ENCODE measurements around the gene IQCE. TPM values are rescaled to one million over a fixed set of nuclear protein-coding genes. Genes with fewer than 3 reads are reported as not detected.

IQCE gene
- total RNA-seq, 2 donors from 2014 or later = 6.6 to 9.1 TPM

DNA sequence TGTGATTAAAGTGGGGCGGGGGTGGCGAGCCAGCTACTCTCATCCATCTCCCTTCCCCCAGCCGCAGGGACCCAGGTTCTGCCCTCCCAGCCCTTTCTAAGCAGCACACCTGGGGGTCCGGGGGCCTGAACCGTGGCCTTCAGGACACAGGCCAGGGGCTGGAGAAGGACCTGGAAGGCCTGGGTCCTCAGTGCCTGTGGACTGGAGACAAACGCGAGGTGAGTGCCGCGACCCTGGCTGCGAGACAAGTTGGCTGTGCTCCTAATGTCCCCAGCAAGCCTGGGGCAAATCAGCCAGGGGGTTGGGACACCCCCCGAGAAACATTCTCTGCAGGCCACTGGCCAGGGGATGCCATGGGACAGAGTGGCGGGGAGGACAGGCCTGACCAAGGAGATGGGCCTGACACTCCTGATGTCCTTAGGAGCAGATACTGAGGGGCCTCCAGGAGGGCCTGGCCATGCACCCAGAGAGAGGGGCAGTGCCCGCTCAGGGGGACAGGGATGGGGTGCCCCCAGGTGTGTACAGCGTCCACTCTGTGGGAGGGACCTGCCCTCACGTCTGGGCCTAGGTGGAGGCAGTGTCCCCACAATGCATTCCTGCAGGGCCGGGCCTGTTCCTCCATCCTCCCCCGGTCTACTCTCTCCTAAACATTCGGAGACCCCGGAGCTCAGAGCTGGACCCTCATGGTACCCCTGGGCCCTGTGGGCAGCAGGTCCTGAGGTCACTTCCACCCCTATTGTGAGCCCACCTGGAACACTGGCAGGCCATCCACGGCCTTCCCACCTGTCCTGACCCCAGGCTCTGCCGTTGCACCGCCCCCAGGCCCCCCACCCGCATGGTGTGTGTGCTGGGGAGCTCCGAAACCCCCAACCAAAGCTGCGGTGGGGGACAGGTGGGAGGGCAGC lies 16.5 kb upstream of the IQCE start:
- TF ChIP-seq CTCF (IDR thresholded peaks at IDR 0.05) = no peak
- no peak for DNase-seq (ENCODE audit: low spot score)
- no peak overlapping the region for H3K27ac ChIP-seq
- H3K36me3 ChIP-seq = peaks cover 88% of the 10 kb centered on the region
- H3K4me3 ChIP-seq = no peak overlapping the region
- no peaks in the 10 kb centered on the region for H3K27me3 ChIP-seq
- no peaks in the 10 kb centered on the region for H3K4me1 ChIP-seq
- H3K9me3 ChIP-seq = no peaks in the 10 kb centered on the region

DNA sequence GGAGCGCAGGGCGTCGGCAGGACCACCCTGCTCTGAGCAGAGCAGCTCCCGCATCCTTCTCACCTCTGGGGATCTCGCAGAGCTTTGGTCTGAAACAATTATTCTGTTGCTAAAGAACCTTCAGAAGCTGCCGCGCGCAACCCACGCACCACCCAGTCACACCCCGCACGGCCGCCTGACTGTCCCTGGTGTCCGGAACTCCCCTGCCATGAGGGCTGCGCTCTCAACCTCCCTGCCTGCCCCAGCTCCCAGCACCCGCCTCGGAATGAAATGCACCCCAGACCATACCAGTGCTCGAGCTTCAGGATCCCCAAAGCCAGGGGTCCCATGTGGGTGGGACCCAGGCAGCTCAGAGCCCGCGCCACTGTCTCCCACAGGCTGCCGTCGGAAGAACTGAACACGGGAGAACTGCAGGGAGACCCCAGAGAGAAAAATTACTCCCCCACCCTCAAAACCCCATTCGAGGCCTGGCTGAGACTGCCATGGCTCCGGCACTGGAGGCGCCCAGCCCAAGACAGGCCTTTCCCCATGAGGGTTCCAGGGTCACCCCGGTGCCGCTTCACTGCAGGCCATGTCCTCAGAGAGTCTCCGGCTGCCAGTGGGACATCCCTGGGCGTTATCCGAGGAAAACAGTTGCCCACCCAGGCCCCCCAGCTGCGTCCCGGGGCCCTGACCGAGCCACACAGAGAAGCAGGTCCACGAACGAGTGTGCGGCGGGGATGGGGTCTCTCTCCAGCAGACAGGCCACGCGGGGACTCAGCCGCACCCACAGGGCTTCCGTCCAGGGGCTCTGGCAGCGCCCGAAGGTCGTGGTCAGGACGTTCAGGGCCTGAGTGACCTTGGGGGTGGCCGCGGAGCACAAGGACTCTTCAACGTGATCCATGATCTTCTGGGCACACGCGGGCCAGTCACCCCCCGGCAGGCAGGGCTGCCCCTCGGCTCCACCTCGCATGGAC lies 15.6 kb upstream of the IQCE start:
- no peak overlapping the region for H3K27ac ChIP-seq
- H3K4me1 ChIP-seq = no peaks in the 10 kb centered on the region
- peaks cover 93% of the 10 kb centered on the region for H3K36me3 ChIP-seq
- TF ChIP-seq CTCF (IDR thresholded peaks at IDR 0.05) = no peak
- no peaks in the 10 kb centered on the region for H3K27me3 ChIP-seq
- no peaks in the 10 kb centered on the region for H3K9me3 ChIP-seq
- H3K4me3 ChIP-seq = no peak overlapping the region
- no peak for DNase-seq (ENCODE audit: low spot score)

DNA sequence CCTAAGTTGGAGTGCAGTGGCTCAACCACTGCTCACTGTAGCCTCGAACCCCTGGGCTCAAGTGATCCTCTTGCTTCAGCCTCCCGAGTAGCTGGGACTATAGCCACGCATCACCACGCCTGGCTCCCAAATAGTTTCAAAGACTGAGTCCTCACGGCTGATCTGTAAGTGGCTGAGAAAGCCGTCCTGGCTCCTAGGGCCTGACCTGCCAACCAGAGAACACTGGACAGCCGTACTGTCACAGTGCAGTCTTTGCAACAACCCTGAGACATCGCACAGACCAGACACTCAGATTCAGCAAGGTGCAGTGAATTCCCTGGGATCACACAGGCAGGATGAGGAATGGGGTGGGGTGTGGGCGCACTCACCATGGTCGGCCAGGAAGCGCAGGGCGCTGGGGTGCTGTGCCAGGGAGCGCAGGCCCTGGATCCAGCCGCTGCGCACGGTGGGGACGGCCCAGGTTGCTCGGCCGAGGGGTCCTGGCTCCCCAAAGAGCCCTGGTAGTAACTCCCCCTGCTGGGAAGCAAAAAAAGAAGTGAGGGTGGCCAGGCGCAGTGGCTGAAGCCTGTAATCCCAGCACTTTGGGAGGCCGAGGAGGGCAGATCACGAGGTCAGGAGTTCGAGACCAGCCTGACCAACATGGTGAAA lies 14.1 kb upstream of the IQCE start:
- no peak for TF ChIP-seq CTCF (IDR thresholded peaks at IDR 0.05)
- no peaks in the 10 kb centered on the region for H3K9me3 ChIP-seq
- H3K4me1 ChIP-seq = no peaks in the 10 kb centered on the region
- DNase-seq (ENCODE audit: low spot score) = no peak
- H3K36me3 ChIP-seq = peaks cover 84% of the 10 kb centered on the region
- H3K27ac ChIP-seq = no peak overlapping the region
- H3K27me3 ChIP-seq = no peaks in the 10 kb centered on the region
- H3K4me3 ChIP-seq = no peak overlapping the region

DNA sequence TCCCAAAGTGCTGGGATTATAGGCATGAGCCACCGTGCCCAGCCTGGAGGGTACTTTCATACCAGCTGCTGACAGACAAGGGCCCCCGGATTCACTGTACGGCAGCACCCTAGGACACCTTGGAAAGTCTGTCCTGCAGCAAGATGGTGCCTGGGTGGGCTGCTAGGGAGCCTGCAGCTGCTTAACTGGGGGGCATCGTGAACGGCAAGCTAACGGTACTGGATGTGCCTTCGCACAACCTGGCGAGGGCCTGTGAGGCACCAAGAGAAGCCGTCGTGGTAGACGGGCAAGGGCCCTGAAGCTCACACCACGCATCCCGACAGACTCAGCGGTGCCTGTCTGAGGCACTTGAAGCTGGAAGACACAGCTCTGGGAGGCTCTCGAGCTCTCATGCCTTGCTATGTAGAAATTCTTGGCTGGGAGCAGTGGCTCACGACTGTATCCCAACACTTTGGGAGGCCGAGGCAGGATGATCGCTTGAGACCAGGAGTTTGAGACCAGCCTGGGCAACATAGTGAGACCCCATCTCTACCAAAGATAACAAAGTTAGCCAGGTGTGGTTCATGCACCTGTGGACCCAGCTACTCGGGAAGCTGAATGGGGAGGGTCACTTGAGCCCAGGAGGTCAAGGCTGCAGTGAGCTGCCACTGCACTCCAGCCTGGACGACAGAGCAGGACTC lies 12.9 kb upstream of the IQCE start:
- no peak for DNase-seq (ENCODE audit: low spot score)
- Histone ChIP-seq H3K36me3 (peaks cover 73% of the 10 kb centered on the region), H3K4me3 (no peak overlapping the region), H3K27ac (no peak overlapping the region), H3K4me1 (no peaks in the 10 kb centered on the region), H3K27me3 (no peaks in the 10 kb centered on the region), H3K9me3 (no peaks in the 10 kb centered on the region)
- no peak for TF ChIP-seq CTCF (IDR thresholded peaks at IDR 0.05)

All from right atrium auricular region (tissue), 2 donors.